GM18517 (cell line): ENCODE data around the gene PCLO.
"Not testable (repeated sequence)": the region's sequence is repeated elsewhere in the genome, so short reads cannot be mapped to it uniquely, and the experiment has no call there.

Experiments
- ATAC-seq: cut with Tn5 transposase; IDR thresholded peaks from one replicate; pipeline ENCODE4 v1.9.1; 2021; ENCODE audit warnings: mild to moderate bottlenecking, moderate library complexity; ENCODE audit not compliant: unreplicated experiment

PCLO gene

GRCh38 chr7:83142365-83142764 is 20.3 kb downstream of the PCLO start:
- no peak for ATAC-seq

GRCh38 chr7:83141927-83142326 is 20.8 kb downstream of the PCLO start:
- ATAC-seq: no peak

GRCh38 chr7:83130623-83131545 is 31.8 kb downstream of the PCLO start:
- ATAC-seq: no peak

GRCh38 chr7:83130191-83130590 is 32.5 kb downstream of the PCLO start:
- ATAC-seq: no peak

GRCh38 chr7:83119494-83119893 is 43.2 kb downstream of the PCLO start:
- no peak for ATAC-seq

- no peak for ATAC-seq
Observed at GRCh38 chr7:83119026-83119382, 43.7 kb downstream of the PCLO start.

GRCh38 chr7:83118347-83119025 is 44.2 kb downstream of the PCLO start:
- no peak for ATAC-seq

- no peak for ATAC-seq
Observed at GRCh38 chr7:83117466-83117865, 45.2 kb downstream of the PCLO start.

GRCh38 chr7:83111391-83111790 is 51.3 kb downstream of the PCLO start:
- ATAC-seq: no peak

- ATAC-seq: no peak
Observed at GRCh38 chr7:83109352-83109751, 53.3 kb downstream of the PCLO start.

- ATAC-seq: no peak
Observed at GRCh38 chr7:83105948-83106347, 56.7 kb downstream of the PCLO start.

GRCh38 chr7:83105063-83105462 is 57.6 kb downstream of the PCLO start:
- ATAC-seq: no peak

GRCh38 chr7:83101530-83101929 is 61.2 kb downstream of the PCLO start:
- ATAC-seq: no peak

GRCh38 chr7:83096065-83096580 is 66.6 kb downstream of the PCLO start:
- no peak for ATAC-seq

- no peak for ATAC-seq
Observed at GRCh38 chr7:83085299-83085698, 77.4 kb downstream of the PCLO start.

GRCh38 chr7:83079879-83080278 is 82.8 kb downstream of the PCLO start:
- not testable (repeated sequence) for ATAC-seq

GRCh38 chr7:83077328-83077727 is 85.4 kb downstream of the PCLO start:
- no peak for ATAC-seq

- ATAC-seq: no peak
Observed at GRCh38 chr7:83072576-83073517, 89.8 kb downstream of the PCLO start.

GRCh38 chr7:83065714-83066113 is 97.0 kb downstream of the PCLO start:
- no peak for ATAC-seq

- no peak for ATAC-seq
Observed at GRCh38 chr7:83060218-83060617, 102.5 kb downstream of the PCLO start.

GRCh38 chr7:83058667-83059066 is 104.0 kb downstream of the PCLO start:
- ATAC-seq: no peak
